ENCODE data around the gene EVA1A. TPM values are rescaled to one million over a fixed set of nuclear protein-coding genes. Genes with fewer than 3 reads are reported as not detected.

The EVA1A gene, protein sequence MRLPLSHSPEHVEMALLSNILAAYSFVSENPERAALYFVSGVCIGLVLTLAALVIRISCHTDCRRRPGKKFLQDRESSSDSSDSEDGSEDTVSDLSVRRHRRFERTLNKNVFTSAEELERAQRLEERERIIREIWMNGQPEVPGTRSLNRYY
- total RNA-seq: under 1 TPM; 0.38 to 0.56 TPM

DNA sequence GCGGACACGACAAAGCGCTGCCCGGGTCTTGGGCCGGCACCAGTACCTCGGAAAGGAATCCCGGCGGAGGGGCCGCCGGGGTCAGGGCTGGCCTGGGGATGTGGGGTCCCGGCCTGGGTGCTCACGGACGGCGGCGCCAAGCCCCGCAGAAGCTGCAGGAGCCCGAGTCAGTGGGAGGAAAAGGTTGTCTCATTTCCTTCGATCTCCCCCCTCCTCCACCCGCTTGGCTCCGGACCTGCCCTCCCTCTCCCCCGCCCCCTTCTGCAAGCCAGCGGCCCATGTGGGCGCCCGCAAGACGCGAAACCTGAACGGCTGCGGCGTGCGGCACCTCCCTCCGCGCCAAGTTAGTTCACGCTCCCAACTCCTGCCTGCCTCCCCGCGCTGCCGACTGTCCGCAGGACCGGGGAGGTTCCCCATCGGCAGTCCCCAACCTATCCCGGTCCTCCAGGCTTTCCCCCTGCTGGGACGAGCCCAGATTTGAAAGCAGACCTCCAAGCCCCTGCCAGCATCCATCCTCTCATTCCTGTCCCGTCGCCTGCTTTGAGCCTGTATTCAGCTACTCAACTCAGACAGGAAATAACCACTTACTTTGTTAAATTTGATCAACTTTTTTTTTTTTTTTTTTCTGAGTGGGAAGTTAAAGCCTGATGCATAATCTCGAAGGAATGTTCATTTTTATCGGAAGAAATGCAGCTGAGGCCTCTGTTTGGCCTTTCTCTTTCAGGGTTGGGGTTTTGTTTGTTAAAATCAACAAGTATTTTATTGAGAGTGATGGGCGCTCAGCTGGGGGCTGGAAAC is at the start of gene EVA1A:
Gene EVA1A, minus strand, starts transcription at position 172 of the 798 bp plus-strand sequence. CDS start 42,799 bp downstream, outside the sequence.
- Mint-ChIP-seq H3K4me1 (ENCODE audit: low read depth) (peaks cover 30% of the 10 kb centered on the region), H3K4me3 (peak within 1 kb of the TSS; percentile 89 to 93), H3K27ac (peak within 1 kb of the TSS; percentile 11), H3K27me3 (ENCODE audit: low read depth) (peaks cover 61% of the 10 kb centered on the region), H3K36me3 (ENCODE audit: insufficient read depth in 2 of 2) (no peaks in the 10 kb centered on the region), H3K9me3 (no peaks in the 10 kb centered on the region)
- DNase-seq (peak; percentile 20 to 38), ATAC-seq (replicated peaks in 1 of 2) (peak; percentile 46 to 49)

DNA sequence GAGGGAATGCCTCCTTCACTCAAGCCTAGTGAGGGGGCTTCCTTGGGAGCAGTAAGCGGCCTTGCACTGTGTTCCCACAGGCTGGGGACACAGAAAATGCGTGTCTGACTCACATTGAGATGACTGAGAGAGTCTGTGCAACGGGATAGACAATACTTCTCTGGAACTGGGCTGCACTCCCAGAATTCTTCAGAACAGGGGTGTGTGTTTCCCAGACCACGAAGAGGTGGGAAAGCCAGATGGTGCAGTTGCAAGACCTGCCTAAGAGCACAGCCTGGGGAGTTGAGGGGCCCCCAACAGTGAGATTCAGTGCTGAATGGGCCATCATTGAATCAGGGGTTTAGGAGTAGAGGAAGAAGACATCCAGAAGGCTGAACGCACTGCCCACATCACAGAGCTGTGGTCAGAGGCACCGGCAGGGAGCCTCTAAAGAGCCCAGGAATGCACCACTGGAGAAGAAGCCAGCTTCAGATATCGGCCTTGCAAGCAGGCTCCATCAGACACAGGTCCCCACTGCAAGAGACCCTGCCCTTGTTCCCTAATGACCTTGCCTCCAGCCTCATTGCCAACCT is 49.3 kb upstream of the EVA1A start:
- Mint-ChIP-seq H3K36me3 (ENCODE audit: insufficient read depth in 2 of 2) (no peaks in the 10 kb centered on the region), H3K27ac (no peak overlapping the region), H3K9me3 (no peaks in the 10 kb centered on the region), H3K27me3 (ENCODE audit: low read depth) (peaks cover 74% of the 10 kb centered on the region), H3K4me1 (ENCODE audit: low read depth) (no peaks in the 10 kb centered on the region), H3K4me3 (no peak overlapping the region)
- DNase-seq (no peak), ATAC-seq (replicated peaks in 1 of 2) (no peak)

DNA sequence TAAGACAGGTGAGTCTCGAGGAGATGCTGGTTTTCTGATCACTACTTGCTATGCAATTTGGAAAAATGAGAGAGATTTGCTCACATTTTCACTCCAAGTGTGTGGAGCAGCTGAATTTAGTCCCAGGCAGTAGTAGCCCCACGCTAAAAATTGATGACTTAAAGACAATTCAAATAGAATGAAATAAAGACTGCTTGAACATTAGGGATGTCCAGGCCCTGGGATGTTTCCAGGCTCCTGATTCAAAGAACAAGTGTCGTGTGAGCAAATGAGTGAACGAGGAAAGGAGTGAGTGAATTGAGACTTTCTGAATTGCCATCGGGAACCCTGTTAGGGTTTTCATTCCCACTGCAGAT is 48.6 kb upstream of the EVA1A start:
- Mint-ChIP-seq H3K4me1 (ENCODE audit: low read depth) (no peaks in the 10 kb centered on the region), H3K36me3 (ENCODE audit: insufficient read depth in 2 of 2) (no peaks in the 10 kb centered on the region), H3K4me3 (no peak overlapping the region), H3K9me3 (no peaks in the 10 kb centered on the region), H3K27me3 (ENCODE audit: low read depth) (peaks cover 80% of the 10 kb centered on the region), H3K27ac (no peak overlapping the region)
- ATAC-seq (replicated peaks in 1 of 2): no peak
- no peak for DNase-seq

DNA sequence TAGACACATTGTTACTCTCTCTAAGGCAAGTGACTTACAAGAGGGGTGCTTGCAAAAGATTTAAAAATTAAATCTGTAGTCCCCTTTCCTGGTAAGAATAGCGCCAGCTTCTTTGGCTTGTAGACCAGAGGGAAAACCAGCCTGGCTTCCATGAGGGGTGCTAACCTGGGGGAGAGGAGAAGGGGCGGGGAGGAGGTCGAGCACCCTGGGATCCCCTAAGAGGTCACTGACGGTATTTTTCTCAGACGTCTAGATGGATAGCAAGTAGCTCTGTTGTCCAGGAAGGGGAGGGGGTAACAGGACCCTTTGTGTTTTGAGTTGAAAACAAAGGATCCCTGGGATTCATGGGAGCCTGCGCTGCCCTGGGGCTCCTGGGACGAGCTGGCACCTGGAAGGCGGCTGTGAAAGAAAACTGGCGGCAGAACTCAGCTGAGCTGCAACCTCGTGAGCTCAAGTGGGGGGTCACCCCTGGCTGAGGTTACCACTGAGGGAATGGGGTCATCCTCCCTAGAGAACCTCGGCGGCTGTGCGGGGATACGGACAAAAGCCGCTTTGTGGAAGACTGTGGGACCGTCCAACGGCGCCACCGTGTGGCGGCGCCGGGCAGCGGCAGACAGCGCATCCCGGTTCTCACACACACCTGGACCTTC is 48.1 kb upstream of the EVA1A start:
- H3K27me3 Mint-ChIP-seq (ENCODE audit: low read depth): peaks cover 76% of the 10 kb centered on the region
- DNase-seq: peak; percentile 52 to 63
- peak; percentile 78 to 79 for ATAC-seq (replicated peaks in 1 of 2)
- H3K27ac Mint-ChIP-seq: no peak overlapping the region
- no peaks in the 10 kb centered on the region for H3K36me3 Mint-ChIP-seq (ENCODE audit: insufficient read depth in 2 of 2)
- no peak overlapping the region for H3K4me3 Mint-ChIP-seq
- H3K4me1 Mint-ChIP-seq (ENCODE audit: low read depth): no peaks in the 10 kb centered on the region
- no peaks in the 10 kb centered on the region for H3K9me3 Mint-ChIP-seq

DNA sequence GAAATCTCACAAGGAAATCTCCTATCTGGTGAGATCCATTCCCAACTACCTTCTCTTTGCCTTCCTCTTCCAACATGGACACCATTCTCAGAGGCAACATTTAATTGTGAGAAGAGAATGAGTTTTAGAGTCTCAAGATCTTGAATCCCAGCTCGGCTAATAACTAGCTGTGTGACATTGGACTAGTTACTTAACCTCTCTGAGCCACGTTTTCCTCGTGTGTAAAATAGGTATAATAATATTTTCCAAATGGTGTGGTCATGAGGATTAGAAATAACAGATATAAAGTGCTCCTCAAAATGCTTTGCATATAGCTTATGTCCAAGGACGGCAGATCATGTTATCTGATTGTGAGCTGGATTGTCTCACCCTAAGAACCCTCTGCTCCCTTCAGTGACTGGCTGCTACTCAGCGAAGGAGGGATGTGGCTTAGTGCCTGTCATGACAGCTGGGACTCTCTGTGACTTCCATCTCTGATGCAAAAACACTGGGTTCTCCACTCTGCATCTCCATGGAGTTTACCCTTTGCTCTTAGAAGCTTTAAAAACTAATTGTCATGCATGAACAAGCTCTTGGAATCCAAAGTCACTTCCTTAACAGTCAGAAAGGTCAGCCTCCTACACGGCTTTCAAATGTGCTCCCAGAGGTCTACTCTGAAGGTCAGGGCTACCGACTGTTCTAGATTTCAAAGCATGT is 47.4 kb upstream of the EVA1A start:
- Mint-ChIP-seq H3K36me3 (ENCODE audit: insufficient read depth in 2 of 2) (no peaks in the 10 kb centered on the region), H3K4me1 (ENCODE audit: low read depth) (no peaks in the 10 kb centered on the region), H3K27me3 (ENCODE audit: low read depth) (peaks cover 69% of the 10 kb centered on the region), H3K27ac (no peak overlapping the region), H3K4me3 (no peak overlapping the region), H3K9me3 (no peaks in the 10 kb centered on the region)
- no peak for DNase-seq
- ATAC-seq (replicated peaks in 1 of 2): no peak

DNA sequence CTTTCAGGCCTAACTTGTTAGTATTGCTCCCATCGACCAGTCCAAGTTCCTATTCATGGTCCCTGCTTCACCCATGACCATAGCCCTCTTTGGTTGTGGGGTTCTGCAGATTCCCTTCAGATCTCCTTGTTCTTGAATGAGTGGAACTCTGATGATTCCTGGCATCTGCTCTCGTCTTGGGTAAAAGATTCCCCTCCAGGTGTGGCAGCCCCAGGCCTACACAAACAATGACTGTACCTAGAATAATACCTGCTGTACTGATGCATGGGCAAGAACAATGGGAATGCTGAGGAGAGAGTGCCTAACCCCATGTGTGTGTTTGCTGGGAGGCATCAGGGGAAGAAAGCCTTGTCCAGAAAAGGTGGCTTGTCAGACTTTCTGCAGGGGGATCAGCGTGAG is 46.7 kb upstream of the EVA1A start:
- Mint-ChIP-seq H3K9me3 (no peaks in the 10 kb centered on the region), H3K36me3 (ENCODE audit: insufficient read depth in 2 of 2) (no peaks in the 10 kb centered on the region), H3K27ac (no peak overlapping the region), H3K4me1 (ENCODE audit: low read depth) (no peaks in the 10 kb centered on the region), H3K4me3 (no peak overlapping the region), H3K27me3 (ENCODE audit: low read depth) (peaks cover 67% of the 10 kb centered on the region)
- no peak for ATAC-seq (replicated peaks in 1 of 2)
- DNase-seq: no peak

DNA sequence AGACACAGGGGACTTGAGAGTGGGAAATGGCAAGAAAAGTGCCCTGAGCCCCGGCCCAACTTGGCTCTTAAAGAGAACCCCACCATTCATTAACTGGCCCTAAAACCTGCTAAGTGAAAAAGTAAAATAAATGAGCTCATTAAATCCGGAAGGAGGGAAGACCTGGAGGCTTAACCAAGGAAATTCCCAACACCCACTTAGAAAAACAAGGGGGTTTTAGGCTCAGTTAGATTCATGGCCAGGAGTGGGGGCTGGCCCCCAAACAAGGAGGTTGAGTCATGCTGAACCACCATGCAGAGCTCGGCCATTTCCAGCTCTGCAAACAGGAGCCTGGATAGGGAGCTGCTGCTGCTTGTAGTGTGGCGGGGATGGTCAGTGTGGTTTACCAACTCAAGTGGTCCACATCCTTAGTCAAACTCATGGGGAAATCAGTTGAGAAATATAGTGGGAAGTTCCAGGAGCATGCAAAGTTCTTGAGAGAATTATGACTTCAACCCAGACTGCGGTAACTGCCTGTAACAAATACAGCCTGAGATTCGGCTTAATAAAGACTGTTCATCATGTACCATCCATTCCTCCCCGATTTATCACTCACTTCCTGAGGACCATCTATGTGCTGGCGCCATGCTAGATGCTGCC is 46.1 kb upstream of the EVA1A start:
- Mint-ChIP-seq H3K9me3 (no peaks in the 10 kb centered on the region), H3K4me3 (no peak overlapping the region), H3K36me3 (ENCODE audit: insufficient read depth in 2 of 2) (no peaks in the 10 kb centered on the region), H3K27me3 (ENCODE audit: low read depth) (peaks cover 63% of the 10 kb centered on the region), H3K4me1 (ENCODE audit: low read depth) (no peaks in the 10 kb centered on the region), H3K27ac (no peak overlapping the region)
- no peak for ATAC-seq (replicated peaks in 1 of 2)
- no peak for DNase-seq

DNA sequence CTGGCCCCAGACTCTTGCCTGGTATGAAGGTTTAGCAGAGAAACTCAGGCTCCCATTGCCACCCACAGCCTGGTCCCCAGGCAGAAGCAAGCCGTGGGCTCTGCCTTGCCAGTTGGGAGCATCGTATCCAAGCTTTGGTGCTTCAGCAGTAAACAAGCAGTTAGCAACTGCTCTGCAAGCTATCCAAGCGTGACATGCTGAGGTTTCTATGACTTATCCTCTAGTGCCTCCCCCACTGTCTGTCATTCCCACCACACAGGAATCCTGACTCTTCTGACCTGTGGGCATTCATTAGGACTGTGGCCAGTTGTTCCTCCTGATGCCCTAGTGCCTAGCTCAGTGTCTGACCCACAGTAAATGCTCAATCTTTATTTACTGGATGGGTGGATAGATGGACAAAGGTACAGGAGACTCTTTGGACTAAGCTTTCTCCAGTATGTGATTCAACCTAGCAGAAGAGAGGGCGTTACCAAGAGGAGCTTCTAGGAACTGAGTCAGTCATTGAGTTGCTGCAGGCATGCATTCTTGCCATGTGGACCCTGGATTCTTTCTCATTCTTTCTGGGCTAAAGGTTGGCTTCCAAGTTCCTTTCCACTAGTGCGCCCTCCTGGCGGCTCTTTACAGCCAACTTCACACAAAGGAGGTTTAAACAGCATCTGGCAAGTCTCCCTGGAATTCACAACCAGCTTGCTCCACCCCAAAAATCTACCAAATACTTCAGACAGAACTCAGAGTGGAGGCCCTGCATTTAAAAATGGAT is 45.2 kb upstream of the EVA1A start:
- Mint-ChIP-seq H3K9me3 (no peaks in the 10 kb centered on the region), H3K4me1 (ENCODE audit: low read depth) (no peaks in the 10 kb centered on the region), H3K27me3 (ENCODE audit: low read depth) (peaks cover 64% of the 10 kb centered on the region), H3K4me3 (no peak overlapping the region), H3K27ac (no peak overlapping the region), H3K36me3 (ENCODE audit: insufficient read depth in 2 of 2) (no peaks in the 10 kb centered on the region)
- no peak for DNase-seq
- ATAC-seq (replicated peaks in 1 of 2): no peak

DNA sequence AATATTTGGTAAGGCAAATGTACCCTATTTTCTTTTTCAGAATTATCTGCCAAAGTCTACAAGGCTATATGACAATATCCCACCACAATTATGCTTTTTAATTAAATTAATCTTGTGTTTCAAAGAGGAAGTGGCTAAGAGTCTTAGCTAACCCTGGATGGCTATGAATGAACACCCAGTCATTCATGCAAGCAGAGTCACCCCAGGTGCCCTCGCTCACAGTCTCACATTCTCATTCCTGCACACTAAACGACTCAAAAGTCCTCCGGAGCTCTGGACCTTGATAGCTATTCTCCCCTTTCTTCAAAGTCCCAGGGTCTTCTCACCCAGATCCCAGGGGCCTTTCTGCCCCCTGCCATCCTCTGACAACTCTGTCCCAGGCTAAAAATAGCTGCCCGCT is 43.7 kb upstream of the EVA1A start:
- ATAC-seq (replicated peaks in 1 of 2): no peak
- Mint-ChIP-seq H3K4me1 (ENCODE audit: low read depth) (no peaks in the 10 kb centered on the region), H3K36me3 (ENCODE audit: insufficient read depth in 2 of 2) (no peaks in the 10 kb centered on the region), H3K4me3 (no peak overlapping the region), H3K27me3 (ENCODE audit: low read depth) (peaks cover 52% of the 10 kb centered on the region), H3K27ac (no peak overlapping the region), H3K9me3 (no peaks in the 10 kb centered on the region)
- no peak for DNase-seq

DNA sequence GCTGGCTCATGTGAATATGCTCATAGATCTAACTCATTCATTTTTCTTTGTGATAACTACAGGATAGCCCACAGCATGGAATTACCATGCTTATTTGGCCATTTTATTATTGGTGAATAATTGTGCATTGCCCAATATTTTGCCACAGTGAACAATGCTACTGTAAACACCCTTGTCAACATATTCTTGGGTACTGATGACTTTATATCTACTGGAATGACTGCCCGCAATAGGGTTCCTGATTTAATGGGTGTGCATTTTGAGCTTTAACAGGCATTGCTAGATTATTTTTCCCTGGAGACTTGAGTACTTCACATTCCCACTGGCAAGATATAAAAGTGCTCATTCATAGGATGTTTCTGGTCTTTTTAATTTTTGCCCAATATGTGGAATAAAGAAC is 42.7 kb upstream of the EVA1A start:
- Mint-ChIP-seq H3K27ac (no peak overlapping the region), H3K4me3 (no peak overlapping the region), H3K4me1 (ENCODE audit: low read depth) (no peaks in the 10 kb centered on the region), H3K9me3 (no peaks in the 10 kb centered on the region), H3K36me3 (ENCODE audit: insufficient read depth in 2 of 2) (no peaks in the 10 kb centered on the region), H3K27me3 (ENCODE audit: low read depth) (peaks cover 42% of the 10 kb centered on the region)
- DNase-seq (no peak), ATAC-seq (replicated peaks in 1 of 2) (no peak)

DNA sequence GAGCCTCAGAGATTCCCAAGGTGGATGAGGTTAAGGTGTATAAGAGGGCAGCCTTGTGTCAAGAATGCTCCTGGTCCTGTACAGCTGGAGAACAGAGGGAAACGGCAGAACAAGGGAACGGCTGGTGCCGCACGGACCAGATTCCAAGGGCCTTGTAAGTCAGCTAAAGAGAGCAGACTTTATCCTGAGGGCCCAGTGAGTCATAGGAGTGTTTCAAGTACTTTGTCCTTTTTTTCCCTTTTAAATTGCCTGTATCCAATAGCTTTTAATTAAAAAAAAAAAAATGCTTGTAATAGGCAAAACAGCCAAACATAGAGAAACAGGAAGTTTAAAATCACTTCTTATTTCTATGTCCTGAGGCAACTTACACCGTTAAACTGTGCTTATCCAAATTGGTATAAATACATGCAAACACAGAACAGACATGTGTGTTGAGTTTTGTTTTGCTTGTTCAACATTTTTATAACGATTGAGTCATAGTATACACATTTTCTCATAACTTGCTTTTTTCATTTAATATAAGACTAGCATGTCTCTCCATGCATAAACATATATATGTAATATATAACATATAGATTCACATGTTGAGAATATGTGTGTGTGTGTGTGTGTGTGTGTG is 42.1 kb upstream of the EVA1A start:
- H3K9me3 Mint-ChIP-seq: no peaks in the 10 kb centered on the region
- H3K4me1 Mint-ChIP-seq (ENCODE audit: low read depth): no peaks in the 10 kb centered on the region
- peaks cover 36% of the 10 kb centered on the region for H3K27me3 Mint-ChIP-seq (ENCODE audit: low read depth)
- ATAC-seq (replicated peaks in 1 of 2) (no peak), DNase-seq (no peak)
- no peak overlapping the region for H3K27ac Mint-ChIP-seq
- no peak overlapping the region for H3K4me3 Mint-ChIP-seq
- H3K36me3 Mint-ChIP-seq (ENCODE audit: insufficient read depth in 2 of 2): no peaks in the 10 kb centered on the region
